H1 (cell line): ENCODE data around the gene SHISA8. TPM values are rescaled to one million over a fixed set of nuclear protein-coding genes. Genes with fewer than 3 reads are reported as not detected.

Experiments used
- CHD7 ChIP-seq: fragments of 300-600 bp; sonication (generic); IDR thresholded peaks from 2 replicates; pipeline ENCODE4 v1.7.1; 2012; ENCODE audit warnings: low read length, moderate library complexity, mild to moderate bottlenecking, inconsistent platforms; ENCODE audit not compliant: insufficient replicate concordance
- CREB1 ChIP-seq: IDR thresholded peaks from 2 replicates; pipeline ENCODE4 v1.6.1; 2012; ENCODE audit warnings: inconsistent platforms
- CTCF ChIP-seq, 3 experiments: IDR thresholded peaks; 1 replicate in 2 of 3; 2 replicates in 1 of 3; pipeline versions ENCODE4 v1.5.1 to v1.6.1; 2011; ENCODE audit warnings: low read length in 3 of 3, mild to moderate bottlenecking in 3 of 3, inconsistent platforms in 2 of 3, low read depth in 1 of 3, moderate library complexity in 1 of 3; ENCODE audit not compliant: insufficient read depth in 1 of 3; ENCODE audit errors: control extremely low read depth in 1 of 3
- RBBP5 ChIP-seq: IDR thresholded peaks from 2 replicates; pipeline ENCODE4 v1.7.1; 2012; ENCODE audit warnings: low read depth, mild to moderate bottlenecking, inconsistent platforms, low read length, moderate library complexity, borderline replicate concordance
- polyA plus RNA-seq, 7 experiments: library from polyadenylated mRNA; depleted of rRNA in 3 of 7; stranded (reverse) in 5 of 7; unstranded in 2 of 7; fragments of >200 nt in 5 of 7; fragments of 200-250 nt in 2 of 7; gene quantifications; 1 replicate in 5 of 7; 2 replicates in 1 of 7; 4 replicates in 1 of 7; pipeline versions ENCODE4 v1.2.1 to v1.2.3, GENCODE V29; 2011 to 2013; ENCODE audit warnings: missing spikeins in 2 of 7, mixed read lengths in 2 of 7
- total RNA-seq: library from RNA; stranded (reverse); fragmentation: NEBNext Ultra II Directional; extraction: Animal tissue kit (Norgen Biotek cat#: 25700); gene quantifications from 2 replicates; pipeline ENCODE4 v1.2.1, GENCODE V29; 2021

The SHISA8 gene
- total and polyA plus RNA-seq, 2 of the 8 experiments (the other 6 are each of a cell fraction or from before 2014, with no cell fraction given), result 0.14 to 0.89 TPM

DNA sequence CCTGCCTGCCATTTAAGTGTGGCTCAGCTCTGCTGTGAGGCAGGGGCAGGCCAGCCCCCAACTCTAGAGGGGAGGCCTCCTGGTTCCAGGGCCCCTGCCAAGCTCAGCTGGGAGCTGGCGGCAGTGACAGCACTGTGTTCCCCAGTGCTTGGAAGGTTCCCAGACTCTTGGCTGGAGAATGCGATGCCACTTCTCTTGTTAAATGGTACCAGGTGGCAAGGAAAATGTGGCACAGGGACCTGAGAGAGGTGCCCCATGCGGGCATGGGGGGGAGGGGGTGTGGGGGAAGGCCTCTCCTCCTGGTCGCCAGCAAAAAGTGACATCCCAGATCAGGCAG, 20.1 kb upstream of the SHISA8 start (continued):
- TF ChIP-seq RBBP5, result no peak
- TF ChIP-seq CREB1, result no peak
- TF ChIP-seq CTCF (IDR thresholded peaks at IDR 0.05; ENCODE audit: control extremely low read depth in 1 of 3, insufficient read depth in 1 of 3, low read depth in 1 of 3, low read length in 3 of 3), result no peak
- TF ChIP-seq CHD7, result no peak
